GM23338 (cell line): ENCODE results near the gene EPHA6.

ENCODE experiments used
- CREB1 ChIP-seq: fragments of 250-450 bp; sonication (Bioruptor Pico); IDR thresholded peaks from 2 replicates; pipeline ENCODE4 v1.5.0; 2020; ENCODE audit warnings: low read depth, mild to moderate bottlenecking, moderate library complexity
- EZH2 ChIP-seq: fragments of 200-600 bp; sonication (generic); IDR thresholded peaks from one replicate; pipeline ENCODE4 v1.8.0; 2017; ENCODE audit warnings: antibody characterized with exemption, mild to moderate bottlenecking, low read depth; ENCODE audit not compliant: unreplicated experiment
- POLR2AphosphoS5 ChIP-seq: IDR thresholded peaks from 2 replicates; pipeline ENCODE4 v1.6.1; 2016; ENCODE audit warnings: antibody characterized with exemption, low read depth
- STAT1 ChIP-seq: IDR thresholded peaks from one replicate; pipeline ENCODE4 v1.6.1; 2016; ENCODE audit warnings: antibody characterized with exemption; ENCODE audit not compliant: unreplicated experiment
- TF ChIP-seq, protein P1 (sequence below), 2 experiments: fragments of 200-600 bp in 1 of 2; sonication (generic) in 1 of 2; conservative IDR thresholded peaks; 2 replicates each; pipeline versions ENCODE4 v1.5.1 to v1.6.1; 2016 to 2017; ENCODE audit warnings: antibody characterized with exemption in 2 of 2, low read depth in 2 of 2, mild to moderate bottlenecking in 2 of 2, moderate library complexity in 1 of 2

DNA sequence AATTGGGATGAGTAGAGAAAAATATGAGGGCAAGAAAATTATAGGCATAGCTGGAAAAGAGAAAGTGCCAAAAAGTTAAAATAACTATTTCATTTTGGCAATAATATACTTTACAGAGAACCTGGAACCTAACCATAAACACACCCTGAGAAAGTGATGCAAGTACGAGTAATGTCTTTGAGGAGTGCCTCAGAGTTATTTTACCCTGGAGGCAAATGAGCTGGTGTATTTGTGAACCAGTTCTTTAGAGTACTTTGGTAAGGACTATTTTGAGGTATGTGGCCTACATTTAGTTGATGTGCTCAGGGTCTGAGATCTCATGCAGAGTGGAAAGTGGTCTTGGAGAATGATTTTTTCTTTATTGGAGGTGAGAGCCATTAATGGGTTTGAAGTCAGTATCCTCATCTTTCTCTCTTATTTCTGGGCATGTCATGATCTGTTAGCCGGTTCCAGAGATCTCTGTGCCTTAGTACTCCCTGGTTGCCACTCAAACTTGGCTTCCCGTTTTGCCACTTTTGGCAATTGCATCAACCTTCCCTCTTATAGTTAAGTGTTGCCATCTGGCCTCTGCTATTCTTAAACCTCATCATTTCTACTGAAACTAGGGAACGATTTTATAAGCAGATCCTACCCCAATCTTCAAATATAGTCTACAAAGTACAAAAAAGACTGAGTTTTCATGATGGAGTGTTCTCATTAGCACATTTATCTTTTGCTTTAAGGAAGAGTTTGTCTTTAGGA lies 145.7 kb downstream of the EPHA6 start:
- no peak for TF ChIP-seq CREB1 (CRISPR knock-in tag)
- TF ChIP-seq, protein P1, sequence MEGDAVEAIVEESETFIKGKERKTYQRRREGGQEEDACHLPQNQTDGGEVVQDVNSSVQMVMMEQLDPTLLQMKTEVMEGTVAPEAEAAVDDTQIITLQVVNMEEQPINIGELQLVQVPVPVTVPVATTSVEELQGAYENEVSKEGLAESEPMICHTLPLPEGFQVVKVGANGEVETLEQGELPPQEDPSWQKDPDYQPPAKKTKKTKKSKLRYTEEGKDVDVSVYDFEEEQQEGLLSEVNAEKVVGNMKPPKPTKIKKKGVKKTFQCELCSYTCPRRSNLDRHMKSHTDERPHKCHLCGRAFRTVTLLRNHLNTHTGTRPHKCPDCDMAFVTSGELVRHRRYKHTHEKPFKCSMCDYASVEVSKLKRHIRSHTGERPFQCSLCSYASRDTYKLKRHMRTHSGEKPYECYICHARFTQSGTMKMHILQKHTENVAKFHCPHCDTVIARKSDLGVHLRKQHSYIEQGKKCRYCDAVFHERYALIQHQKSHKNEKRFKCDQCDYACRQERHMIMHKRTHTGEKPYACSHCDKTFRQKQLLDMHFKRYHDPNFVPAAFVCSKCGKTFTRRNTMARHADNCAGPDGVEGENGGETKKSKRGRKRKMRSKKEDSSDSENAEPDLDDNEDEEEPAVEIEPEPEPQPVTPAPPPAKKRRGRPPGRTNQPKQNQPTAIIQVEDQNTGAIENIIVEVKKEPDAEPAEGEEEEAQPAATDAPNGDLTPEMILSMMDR (conservative IDR thresholded peaks at IDR 0.05; ENCODE audit: low read depth in 2 of 2), result no peak
- TF ChIP-seq POLR2AphosphoS5, result no peak
- no peak for TF ChIP-seq STAT1
- TF ChIP-seq EZH2, result no peak
